IPS-NIHi11 (cell line): ENCODE results near the gene CLIC4.
"Not testable (repeated sequence)": the region's sequence is repeated elsewhere in the genome, so short reads cannot be mapped to it uniquely, and the experiment has no call there.

Experiments used
- DNase-seq: peaks from one replicate; pipeline ENCODE4 v3.0.0; 2012; ENCODE audit warnings: mixed read lengths, low spot score

CLIC4 gene

DNA sequence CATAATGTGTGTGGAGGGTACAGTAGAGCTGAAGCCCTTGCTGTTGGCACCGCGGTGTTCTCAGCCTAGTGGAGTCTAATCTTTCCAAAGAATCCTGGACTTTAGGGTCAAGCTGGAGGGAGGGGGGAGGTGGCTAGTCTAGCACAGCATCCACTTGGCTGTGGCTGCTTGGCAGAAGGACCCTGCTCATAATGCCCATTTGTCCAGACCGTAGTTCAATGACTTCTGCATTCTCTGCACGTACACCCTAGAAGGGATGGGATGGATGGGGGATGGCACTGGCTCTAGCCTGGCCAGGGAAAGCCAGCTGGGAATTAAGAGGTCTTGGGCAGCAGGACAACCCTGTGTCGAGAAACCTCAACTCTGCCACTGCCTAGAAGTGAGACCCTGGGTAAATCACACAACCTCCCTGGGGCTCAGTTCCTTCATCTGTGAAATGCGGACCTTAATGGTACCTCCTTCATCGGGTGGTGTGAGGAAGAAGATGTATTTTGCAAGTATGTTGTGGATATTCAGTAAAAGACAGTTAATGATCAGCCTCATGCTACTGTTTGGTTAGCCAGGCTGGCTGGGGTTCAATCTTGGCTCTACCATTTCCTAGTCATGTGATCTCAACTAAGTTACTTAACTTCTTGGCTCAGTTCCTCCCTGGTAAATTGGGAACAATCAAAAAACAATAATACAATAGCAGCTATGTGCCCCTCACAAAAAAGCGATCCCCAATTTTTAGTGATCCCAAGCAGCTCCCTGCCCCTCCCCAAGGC is 27.2 kb upstream of the CLIC4 start:
- DNase-seq = no peak

DNA sequence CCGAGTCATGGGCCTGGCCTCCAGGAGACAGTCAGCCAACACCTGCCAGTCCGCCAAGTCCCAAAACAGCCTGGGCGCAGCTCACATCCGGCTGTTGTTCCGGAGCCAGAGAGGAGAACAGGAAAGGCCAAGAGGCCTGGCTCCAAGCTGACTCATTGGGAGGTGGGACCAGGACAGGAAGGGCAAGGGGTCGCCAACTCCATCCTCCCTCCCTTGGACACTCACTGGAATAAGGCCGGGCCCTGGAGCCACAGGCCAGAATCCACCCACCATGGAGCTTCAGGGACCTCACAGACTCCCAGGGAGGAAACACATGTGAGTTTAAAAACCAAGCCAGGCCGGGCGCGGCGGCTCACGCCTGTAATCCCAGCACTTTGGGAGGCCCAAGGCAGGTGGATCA is 25.1 kb upstream of the CLIC4 start:
- no peak for DNase-seq

DNA sequence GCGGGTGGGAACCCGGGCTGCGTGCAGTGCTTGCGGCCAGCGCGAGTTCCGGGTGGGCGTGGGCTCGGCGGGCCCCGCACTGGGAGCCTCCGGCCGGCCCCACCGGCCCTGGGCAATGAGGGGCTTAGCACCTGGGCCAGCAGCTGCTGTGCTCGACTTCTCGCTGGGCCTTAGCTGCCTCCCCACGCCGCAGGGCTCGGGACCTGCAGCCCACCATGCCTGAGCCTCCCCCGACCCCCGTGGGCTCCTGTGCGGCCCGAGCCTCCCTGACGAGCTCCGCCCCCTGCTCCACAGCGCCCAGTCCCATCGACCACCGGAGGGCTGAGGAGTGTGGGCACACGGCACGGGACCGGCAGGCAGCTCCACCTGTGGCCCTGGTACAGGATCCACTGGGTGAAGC is 23.7 kb upstream of the CLIC4 start:
- DNase-seq = no peak

DNA sequence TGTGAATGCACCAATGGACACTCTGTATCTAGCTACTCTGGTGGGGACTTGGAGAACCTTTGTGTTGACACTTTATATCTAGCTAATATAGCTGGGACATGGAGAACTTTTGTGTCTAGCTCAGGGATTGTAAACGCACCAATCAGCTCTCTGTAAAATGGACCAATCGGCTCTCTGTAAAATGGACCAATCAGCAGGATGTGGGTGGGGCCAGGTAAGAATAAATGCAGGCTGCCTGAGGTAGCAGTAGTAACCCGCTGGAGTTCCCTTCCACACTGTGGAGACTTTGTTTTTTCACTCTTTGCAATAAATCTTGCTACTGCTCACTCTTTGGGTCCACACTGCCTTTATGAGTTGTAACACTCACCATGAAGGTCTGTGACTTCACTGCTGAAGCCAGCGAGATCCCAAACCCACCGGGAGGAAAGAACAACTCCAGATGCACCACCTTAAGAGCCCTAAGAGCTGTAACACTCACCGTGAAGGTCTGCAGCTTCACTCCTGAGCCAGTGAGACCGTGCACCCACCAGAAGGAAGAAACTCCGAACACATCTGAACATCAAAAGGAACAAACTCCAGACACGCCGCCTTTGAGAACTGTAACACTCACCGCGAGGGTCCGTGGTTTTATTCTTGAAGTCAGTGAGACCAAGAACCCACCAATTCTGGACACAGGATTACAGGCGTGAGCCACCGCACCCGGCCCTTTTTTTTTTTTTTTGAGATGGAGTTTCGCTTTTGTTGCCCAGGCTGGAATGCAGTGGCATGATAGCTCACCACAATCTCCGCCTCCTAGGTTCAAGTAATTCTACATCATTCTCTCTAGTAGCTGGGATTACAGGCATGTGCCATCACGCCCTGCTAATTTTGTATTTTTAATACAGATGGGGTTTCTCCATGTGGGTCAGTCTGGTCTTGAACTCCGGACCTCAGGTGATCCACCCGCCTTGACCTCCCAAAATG is 22.9 kb upstream of the CLIC4 start:
- not testable (repeated sequence) for DNase-seq

DNA sequence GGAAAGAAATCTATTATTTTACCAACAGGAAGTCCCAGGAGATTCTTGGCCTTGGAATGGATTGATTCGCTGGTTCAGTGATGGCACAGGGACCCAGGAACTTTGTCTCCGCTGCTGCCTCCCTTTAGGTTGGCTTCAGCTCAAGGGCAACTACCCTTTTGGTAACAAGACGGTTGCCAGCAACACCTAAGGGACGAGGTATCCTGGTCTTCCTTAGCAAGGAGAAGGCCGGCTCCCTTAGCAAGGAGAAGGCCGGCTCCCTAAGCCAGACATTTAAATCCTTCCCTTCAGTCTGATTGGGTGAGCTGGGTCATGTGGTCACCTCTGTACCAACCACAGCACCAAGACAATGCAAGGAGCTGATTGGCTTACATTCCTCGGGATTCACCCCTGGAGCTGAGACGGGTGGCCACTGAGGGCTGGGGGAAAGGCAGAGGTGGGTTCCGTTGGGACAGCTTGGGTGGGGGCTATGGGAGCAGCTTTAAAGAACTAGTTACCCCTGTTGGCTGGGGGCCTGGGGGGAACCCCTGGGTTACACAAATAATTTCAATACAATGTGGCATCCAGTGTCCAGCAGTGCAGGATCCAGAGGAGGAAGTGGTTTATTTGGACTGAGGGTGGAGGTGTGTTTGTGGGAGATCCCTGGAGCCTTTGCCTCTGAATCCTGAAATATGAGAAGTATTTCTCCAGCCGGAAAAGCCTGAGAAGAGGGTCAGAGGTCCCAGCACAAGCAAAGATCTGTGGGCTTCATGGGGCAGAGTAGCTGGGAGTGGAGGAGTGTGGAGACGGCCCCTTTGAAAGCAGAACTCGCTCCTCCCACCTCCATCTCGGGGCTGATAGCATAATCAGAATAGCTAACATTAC is 20.7 kb upstream of the CLIC4 start:
- peak; percentile 81 for DNase-seq

DNA sequence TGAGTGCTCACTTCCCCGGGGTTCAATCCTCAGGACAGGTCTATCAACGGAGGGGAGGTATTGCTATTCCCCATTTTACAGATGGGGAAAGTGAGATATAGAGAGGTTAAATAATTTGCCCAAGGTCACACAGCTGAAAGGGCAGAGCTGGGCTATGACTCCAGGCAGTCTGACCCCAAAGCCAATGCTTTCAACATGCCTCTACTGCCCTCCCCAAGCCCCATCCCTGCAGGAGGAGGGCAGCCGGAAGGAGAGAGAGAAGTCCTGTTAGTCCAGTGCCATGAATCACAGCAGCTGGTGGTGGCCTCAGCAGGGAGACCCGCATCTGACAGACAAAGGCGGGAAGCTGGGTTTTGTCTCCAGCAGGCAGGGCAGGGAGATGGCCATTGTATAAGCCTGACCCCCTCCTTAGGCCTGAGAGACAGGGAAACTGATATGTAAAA is 20.0 kb upstream of the CLIC4 start:
- DNase-seq = peak; percentile 66

DNA sequence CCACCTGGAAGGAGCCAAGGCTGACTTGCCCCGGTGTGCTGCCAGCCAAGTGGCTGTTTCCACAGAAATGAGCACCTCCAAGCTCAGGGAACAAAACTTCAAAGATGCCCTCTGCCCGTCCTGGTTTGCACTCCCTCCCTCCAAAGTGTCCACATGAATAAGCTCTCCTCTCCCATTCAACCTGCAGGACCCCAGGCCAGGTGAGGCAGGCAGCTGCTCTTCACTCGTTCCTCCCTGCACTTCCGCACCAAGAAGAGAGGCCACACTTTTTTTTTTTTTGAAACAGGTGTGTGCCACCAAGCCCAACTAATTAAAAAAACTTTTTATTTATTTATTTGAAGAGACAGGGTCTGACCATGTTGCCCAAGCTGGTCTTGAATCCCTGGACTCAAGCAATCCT is 18.5 kb upstream of the CLIC4 start:
- DNase-seq = no peak

DNA sequence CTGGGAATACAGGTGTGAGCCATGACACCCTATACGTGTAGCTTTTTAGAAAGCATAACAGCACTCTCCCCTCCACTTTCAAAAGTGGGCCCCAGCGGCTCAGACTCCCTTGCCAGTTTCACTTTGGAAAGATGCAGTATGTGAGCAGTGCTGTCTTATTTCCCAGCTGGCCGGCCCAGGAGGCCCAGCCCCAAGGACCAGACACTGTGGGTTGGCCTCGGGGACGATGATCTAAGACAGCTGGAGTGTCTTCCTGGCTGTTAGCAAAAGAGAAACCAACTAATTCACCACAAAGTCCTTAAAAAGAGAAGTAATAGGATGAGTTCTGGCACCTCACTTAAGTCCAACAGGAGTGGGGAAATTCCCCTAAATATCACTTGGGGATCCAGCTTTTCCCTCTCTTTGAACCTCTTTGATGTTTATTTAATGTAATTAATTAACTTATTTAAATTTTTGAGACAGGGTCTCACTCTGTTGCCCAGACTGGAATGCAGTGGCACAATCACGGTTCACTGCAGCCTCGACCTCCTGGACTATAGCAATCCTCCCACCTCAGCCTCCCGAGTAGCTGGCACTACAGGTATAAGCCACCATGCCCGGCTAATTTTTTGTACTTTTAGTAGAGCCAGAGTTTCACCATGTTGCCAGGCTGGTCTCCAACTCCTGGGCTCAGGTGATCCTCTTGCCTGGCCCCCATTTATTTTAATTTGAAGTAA is 17.6 kb upstream of the CLIC4 start:
- no peak for DNase-seq

DNA sequence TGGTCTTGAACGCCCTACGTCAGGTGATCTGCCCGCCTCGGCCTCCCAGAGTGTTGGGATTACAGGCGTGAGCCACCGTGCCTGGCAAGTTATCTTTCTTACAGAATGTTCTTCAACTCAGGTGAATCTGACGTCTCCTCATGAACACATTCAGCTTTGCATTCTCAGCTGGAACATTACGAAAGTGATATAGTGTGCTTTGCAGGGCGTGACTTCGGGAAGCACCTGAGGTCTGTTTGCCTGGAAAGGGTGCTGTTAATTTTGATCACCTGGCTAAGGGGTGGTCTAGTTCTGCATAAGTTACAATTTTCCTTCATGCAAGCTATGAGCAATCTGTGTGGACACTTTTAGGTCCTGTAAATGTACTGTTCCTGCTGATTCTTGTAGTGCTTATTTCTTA is 16.3 kb upstream of the CLIC4 start:
- no peak for DNase-seq

DNA sequence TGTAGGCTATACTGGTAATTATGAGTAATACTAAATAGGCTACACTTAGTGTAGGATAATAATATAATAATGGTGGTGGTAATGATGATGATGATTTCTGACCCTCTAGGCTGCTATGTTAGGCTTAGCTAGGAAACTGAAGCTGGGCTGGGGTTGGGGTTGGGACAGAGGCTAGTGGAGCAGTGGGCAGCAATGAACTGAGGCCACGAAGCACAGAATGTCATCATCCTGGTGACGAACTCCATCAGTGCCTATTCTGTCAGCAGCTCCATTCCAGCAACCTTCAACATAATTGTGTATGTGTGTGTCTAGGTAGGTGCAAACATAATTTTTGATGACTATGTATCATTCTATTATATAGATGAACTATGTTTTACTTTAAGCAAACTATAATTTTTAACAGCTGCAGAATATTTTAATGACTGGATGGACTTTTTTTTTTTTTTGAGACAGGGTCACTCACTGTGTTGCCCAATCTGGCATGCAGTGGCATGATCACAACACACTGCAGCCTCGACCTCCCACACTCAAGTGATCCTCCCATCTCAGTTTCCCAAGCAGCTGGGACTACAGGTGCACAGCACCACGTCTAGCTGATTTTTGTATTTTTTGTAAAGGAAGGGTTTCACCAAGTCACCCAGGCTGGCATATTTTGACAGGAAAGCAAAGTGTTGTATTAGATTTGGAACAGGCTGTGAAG is 12.9 kb upstream of the CLIC4 start:
- no peak for DNase-seq

DNA sequence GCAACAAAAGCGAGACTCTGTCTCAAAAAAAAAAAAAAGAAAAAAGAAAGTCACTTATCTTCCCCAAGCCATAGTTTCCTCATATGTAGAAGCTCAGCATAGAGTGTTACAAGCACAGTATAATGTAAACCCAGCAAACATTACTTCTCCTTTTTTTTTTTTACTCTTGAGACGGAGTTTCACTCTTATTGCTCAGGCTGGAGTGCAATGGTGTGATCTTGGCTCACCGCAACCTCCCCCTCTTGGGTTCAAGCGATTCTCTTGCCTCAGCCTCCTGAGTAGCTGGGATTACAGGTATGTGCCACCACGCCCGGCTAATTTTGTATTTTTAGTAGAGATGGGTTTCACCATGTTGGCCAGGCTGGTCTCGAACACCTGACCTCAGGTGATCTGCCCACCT is 11.9 kb upstream of the CLIC4 start:
- DNase-seq = not testable (repeated sequence)

DNA sequence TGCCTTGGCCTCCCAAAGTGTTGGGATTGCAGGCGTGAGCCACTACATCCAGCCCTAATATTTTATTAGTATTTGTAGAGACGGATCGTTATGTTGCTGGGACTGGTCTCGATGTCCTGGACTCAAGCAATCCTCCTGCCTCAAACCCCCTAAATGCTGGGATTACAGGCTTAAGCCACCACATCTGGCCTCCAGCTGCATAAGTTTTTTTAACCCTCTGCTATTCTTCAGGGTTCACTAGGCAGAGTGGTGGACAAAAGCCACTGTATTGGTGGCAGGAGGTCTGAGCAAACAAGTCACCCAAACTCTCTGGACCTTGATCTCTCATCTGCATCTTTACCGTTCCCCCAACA is 10.1 kb upstream of the CLIC4 start:
- no peak for DNase-seq

DNA sequence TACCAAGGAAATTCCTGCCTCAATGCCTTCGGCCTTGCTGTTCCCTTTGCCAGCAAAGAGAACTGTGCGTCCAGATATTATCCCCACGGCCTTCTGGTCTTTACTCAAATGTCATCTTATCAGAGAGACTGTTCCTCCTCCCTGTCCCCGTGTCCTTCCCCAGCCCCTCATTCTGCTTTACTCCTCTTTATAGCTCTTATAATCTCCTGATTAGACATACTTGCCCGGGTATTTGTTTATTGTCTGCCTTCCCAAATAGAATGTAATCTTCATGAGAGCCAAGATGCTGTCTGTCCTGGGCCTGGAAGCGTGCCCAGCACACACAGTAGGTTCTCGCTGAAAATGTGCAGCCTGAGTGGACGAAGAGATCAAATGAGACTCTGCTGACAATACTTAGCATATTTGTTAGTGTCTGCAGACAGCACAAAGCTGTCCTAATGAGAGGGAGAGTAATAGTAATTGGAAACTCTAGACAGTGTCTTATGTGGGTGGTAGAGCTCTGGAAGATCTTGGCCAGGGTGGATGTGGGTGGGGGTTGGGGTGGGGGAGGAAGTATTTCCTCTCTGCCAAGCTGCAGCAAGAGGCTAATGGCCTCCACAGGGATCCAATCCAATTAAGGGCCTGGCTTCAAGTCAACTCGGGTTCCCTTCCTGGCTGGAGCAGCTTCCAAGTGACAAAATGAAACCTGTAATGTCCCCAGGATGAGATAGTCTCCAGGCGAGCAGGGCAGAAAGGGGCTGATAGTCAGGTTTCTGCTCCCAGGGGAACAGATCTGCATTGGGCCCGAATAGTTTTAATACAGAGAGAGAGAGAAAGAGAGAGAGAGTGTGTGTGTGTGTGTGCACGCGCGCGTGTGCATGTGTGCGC is 9.5 kb upstream of the CLIC4 start:
- no peak for DNase-seq

DNA sequence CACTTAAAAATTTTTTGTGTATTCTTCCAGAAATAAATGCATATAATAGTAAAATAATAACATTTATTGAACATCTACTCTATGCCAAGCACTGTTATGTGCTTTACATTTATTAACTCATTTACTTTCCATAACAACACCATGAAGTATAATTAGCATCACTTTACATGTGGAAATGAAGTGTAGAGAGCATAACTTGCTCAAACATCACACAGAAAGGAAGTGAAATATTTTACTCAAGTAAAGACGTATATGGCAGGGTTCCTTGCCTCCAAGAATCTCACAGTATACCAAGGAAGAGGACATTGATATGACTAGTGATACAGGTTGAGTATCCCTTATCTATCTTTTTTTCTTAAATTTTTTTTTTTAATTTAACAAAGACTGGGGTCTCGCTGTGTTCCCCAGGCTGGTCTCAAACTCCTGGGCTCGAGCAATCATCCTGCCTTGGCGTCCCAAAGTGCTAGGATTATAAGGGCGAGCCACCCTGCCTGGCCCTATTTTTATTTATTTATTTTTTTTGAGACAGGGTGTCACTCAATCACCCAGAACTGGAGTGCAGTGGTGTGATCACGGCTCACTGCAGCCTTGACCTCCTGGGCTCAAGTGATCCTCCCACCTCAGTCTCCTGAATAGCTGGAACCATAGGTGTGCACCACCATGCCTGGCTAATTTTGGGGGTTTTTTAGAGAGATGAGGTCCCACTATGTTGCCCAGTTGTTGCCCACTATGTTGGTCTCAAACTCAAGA is 7.7 kb upstream of the CLIC4 start:
- DNase-seq = no peak

DNA sequence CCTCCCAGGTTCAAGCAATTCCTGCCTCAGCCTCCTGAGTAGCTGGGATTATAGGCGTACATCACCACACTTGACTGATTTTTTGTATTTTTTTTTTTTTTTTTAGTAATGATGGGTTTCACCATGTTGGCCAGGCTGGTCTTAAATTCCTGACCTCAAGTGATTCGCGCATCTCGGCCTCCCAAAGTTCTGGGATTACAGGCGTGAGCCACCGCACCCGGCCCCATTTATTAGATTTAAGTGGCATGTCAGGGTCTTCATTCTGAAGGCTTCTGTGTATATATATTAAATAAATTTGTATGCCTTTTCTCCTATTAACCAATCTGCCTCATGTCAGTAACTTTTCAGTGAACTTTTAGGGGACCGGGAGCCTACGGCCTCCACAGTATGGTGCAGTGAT is 6.0 kb upstream of the CLIC4 start:
- DNase-seq = no peak

DNA sequence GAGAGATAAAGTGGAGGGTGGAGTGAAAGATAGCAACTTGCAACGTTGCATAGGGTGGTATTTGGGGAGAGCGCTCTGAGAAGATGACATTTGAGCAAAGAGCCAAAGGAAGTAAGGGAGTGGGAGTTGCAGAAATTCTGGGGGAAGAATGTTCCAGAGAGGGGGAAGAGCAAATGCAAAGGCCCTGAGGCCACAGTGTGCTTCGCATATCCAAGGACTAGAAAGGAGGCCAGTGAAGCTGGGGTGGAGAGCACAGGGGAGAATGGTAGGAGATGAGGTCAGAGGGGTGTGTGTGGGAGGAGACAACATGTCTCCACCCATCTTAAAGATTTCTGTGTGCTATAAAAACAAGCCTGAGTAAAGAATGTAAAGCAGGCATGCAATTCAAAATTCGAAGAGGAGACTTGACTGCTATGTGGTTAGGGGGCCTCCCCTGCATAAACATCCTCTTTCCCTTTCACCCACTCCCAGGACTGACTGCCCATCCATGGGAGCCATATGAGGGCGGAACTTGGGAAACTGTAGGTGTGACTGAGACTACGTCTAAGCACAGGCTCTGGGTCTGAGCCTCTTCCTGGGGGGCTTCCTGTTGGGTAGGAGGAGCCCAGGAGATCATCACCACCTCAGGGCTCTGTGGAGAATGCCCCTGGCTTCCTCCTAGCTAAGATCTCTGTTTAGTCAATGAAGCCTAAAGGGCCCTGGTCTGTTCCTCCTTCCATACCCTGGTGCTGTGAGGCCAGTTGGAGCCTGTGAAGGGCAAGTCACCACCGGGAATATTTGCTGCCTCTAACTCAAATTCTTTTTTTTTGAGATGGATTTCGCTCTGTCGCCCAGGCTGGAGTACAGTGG is 2.9 kb upstream of the CLIC4 start:
- DNase-seq = no peak

DNA sequence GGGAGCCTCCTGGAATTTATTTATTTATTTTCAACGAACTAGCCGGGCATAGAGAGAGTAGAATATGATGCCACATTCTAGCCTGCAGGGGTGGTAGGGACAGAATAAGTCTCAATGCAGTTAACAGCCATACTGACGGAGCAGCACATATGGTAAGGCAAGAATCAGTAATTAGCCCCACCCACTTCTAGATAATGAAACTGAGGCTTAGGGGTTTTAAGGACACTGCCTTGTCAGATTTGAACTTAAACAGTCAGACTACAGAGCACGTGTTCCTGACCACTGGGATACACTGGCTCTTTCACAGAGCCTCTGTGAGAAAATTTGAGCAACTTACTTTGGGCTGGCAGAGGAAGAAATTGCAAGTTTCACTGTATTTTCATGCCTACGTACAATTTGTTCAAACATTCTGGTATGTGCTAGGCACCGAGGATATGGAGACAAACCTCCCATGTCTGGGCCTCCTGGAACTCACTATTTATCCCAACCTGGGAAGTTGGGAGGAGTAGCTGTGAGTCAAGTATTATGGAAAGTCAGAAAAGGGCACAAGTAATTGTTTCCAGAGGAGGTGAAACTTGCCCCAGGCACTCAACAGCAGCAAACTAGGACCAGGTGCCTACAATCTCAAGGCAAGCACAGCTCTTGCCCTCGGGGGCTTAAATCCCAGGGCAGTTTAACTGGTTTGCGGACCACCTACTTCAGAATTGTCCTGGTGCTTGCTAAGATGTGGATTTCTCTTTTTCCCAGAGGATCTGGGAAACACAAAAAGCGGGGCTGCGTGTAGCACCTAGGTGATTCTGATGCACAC is 1.6 kb upstream of the CLIC4 start:
- DNase-seq = no peak
